Mononuclear cell (primary cell): ENCODE measurements around the gene NIPAL3. TPM values are rescaled to one million over a fixed set of nuclear protein-coding genes. Genes with fewer than 3 reads are reported as not detected.
"Not testable (repeated sequence)": the region's sequence is repeated elsewhere in the genome, so short reads cannot be mapped to it uniquely, and the experiment has no call there.

Source experiments
- H3K27me3 ChIP-seq: 2 replicates; pipeline ENCODE4 v1.6.0; 2011; ENCODE audit warnings: low read length, control low read depth; ENCODE audit not compliant: insufficient read depth
- H3K4me1 ChIP-seq: 2 replicates; pipeline ENCODE4 v1.5.1; 2011; ENCODE audit warnings: mild to moderate bottlenecking, low read length, control low read depth; ENCODE audit not compliant: insufficient read depth
- H3K4me3 ChIP-seq: 2 replicates; pipeline ENCODE4 v1.5.1; 2011; ENCODE audit warnings: mild to moderate bottlenecking, low read length, moderate library complexity
- H3K9me3 ChIP-seq: 2 replicates; pipeline ENCODE4 v1.5.1; 2011; ENCODE audit warnings: low read depth, mild to moderate bottlenecking, control low read depth, low read length
- total RNA-seq: library from RNA; depleted of rRNA; stranded (reverse); fragments of >200 nt; gene quantifications from one replicate; pipeline ENCODE4 v1.2.3, GENCODE V29; 2012

NIPAL3 gene
- total RNA-seq, 1 donor: 17.9 TPM

DNA sequence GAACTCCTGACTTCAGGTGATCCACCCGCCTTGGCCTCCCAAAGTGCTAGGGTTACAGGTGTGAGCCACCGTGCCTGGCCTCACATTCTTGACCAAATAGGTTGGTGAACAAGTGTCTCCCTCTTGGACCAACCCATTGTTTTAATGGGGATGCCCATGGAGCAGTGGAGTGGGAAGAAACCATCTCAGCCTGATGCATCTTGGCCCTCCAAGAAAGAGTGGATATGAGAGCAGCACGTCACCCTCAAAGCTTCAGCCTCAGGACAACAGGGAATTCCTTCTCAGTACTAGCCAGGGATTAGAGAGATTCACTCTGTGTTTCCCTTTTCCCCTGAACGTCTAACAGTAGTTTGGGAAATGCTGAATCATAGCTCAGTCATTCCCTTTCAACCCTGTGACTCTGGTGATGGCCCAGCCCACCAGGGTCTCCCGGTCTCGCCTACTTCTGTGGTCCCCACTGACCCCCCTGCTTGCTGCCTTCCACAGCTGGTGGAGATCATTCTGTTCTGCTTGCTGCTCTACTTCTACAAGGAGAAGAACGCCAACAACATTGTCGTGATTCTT lies 37.4 kb downstream of the NIPAL3 start:
- Histone ChIP-seq H3K4me3 (no peak overlapping the region), H3K27me3 (no peaks in the 10 kb centered on the region), H3K4me1 (peaks cover 14% of the 10 kb centered on the region), H3K9me3 (no peaks in the 10 kb centered on the region)

- Histone ChIP-seq H3K9me3 (no peaks in the 10 kb centered on the region), H3K4me1 (peaks cover 14% of the 10 kb centered on the region), H3K27me3 (no peaks in the 10 kb centered on the region), H3K4me3 (no peak overlapping the region)
Measured at GRCh38 chr1:24454673-24455072, 39.1 kb downstream of the NIPAL3 start.

DNA sequence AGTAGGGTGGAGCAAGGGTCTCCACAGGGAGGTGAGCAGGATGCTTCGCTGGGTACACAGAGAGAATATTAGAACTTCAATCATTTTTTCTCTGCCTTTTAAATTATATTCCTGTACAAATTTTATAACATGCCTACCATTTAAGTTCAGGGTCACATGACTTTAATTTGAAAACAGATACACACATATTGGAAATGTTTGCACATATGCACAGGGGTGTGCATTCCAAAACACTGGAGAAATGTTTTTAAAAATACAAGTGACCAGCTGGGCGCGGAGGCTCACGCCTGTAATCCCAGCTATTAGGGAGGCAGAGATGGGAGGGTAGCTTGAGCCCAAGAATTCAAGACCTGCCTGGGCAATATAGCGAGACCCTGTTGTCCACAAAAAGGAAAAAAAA lies 39.7 kb downstream of the NIPAL3 start:
- no peaks in the 10 kb centered on the region for H3K27me3 ChIP-seq
- H3K4me3 ChIP-seq: no peak overlapping the region
- H3K9me3 ChIP-seq: no peaks in the 10 kb centered on the region
- H3K4me1 ChIP-seq: peaks cover 14% of the 10 kb centered on the region

DNA sequence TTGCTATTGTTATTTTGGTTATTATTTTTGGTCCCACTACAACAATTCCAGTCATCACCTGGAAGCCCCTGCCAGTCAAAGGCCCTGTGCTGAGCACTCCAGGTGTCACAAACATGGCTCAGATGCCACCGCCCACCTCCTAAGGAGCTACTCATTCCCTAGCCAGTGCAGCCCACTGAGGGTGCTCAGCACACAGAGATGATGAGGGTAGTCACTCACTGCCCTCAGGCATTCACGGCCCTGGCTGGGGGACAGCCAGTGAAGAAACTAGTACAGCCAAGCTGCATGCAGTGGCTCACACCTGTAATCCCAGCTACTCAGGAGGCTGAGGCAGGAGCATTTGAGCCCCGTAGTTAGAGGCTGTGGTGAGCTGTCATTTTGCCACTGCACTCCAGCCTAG lies 42.3 kb downstream of the NIPAL3 start:
- H3K27me3 ChIP-seq: no peaks in the 10 kb centered on the region
- H3K4me3 ChIP-seq: no peak overlapping the region
- peaks cover 14% of the 10 kb centered on the region for H3K4me1 ChIP-seq
- H3K9me3 ChIP-seq: no peaks in the 10 kb centered on the region

GRCh38 chr1:24459551-24460266 lies 44.1 kb downstream of the NIPAL3 start:
- no peaks in the 10 kb centered on the region for H3K27me3 ChIP-seq
- H3K4me3 ChIP-seq: no peak overlapping the region
- peaks cover 7% of the 10 kb centered on the region for H3K4me1 ChIP-seq
- no peaks in the 10 kb centered on the region for H3K9me3 ChIP-seq

DNA sequence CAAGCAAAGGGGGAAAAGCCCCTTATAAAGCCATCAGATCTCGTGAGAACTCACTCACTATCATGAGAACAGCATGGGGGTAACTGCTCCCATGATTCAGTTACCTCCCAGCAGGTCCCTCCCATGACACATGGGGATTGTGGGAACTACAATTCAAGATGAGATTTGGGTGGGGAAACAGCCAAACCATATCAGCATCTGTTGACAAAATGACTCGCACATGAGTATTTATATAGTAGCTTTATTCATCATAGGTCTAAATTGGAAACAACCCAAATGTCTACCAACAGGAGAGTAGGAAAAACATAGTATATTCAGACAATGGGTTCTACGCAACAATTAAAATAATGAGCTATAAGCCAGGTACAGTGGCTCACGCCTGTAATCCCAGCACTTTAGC lies 46.5 kb downstream of the NIPAL3 start:
- H3K9me3 ChIP-seq, H3K4me3 ChIP-seq, H3K27me3 ChIP-seq: not testable (repeated sequence)
- peaks cover 25% of the 10 kb centered on the region for H3K4me1 ChIP-seq

GRCh38 chr1:24463776-24464735 lies 48.5 kb downstream of the NIPAL3 start:
- Histone ChIP-seq H3K4me1 (peaks cover 25% of the 10 kb centered on the region), H3K27me3 (no peaks in the 10 kb centered on the region), H3K4me3 (no peak overlapping the region), H3K9me3 (no peaks in the 10 kb centered on the region)

DNA sequence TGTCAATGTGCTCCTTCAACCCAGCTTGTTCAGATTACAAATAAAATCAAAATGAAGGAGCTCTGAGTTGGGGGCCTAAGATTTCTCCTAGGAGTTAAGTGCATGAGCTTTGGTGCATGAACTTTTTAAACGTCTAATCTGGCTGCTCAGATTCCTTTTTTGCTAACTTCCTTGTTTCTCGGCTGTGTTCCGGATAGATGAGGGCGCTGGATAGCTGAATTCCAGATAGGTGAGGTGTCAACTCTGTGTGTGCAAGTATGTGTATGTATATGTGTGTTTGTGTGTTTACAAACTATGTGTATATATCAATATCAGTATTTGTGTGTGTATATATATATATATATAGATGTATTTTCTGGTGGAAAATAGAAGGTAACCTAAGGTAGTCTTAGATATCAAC lies 49.5 kb downstream of the NIPAL3 start:
- Histone ChIP-seq H3K9me3 (no peaks in the 10 kb centered on the region), H3K4me3 (no peak overlapping the region), H3K4me1 (peaks cover 25% of the 10 kb centered on the region), H3K27me3 (no peaks in the 10 kb centered on the region)

DNA sequence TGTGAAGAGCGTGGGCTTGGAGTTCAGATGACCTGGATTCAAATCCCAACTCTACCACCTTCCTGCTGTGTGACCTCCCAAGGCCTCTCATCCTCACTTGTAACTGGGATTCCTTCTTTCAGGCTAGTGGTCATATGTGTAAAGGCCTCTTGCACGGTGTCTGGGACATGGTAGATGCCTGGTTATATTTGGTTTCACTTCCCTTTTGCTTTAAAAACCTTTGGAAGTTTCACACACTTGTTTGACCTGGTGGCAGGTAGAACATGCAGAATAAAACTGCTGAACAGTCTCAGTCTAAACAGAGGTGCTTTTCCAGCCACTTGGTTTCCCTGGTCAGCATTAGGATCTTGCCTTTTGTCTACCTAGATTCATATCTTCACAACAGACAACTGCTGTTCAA lies 50.0 kb downstream of the NIPAL3 start:
- peaks cover 25% of the 10 kb centered on the region for H3K4me1 ChIP-seq
- no peaks in the 10 kb centered on the region for H3K27me3 ChIP-seq
- H3K9me3 ChIP-seq: no peaks in the 10 kb centered on the region
- H3K4me3 ChIP-seq: no peak overlapping the region

DNA sequence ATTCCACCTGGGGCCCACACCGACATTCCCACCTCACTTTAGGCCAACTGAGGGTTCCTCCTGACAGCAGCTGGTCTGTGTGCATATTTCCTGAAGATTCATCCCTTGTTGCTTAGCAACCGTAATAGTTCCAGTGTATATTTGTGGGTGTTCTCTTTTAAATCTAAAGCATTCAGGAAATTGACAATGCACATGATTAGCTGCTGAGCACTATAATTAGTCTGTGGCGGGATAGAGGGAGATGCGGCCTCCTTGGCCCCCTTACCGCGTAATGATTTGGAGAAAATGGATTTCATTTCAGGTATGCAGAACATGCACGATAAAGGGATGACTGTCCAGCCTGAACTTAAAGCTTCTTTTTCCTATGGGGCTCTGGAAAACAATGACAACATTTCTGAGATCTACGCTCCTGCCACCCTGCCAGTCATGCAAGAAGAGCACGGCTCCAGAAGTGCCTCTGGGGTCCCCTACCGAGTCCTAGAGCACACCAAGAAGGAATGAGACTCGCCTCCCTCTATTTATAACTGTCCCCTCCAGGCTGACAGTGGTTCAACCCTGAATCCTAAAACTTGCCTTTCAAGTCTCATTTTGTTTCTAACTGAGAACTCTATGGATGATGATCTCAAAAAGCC lies 53.2 kb downstream of the NIPAL3 start:
- no peaks in the 10 kb centered on the region for H3K27me3 ChIP-seq
- H3K4me3 ChIP-seq: no peak overlapping the region
- peaks cover 25% of the 10 kb centered on the region for H3K4me1 ChIP-seq
- no peaks in the 10 kb centered on the region for H3K9me3 ChIP-seq

GRCh38 chr1:24470592-24470991 lies 55.0 kb downstream of the NIPAL3 start:
- H3K27me3 ChIP-seq: no peaks in the 10 kb centered on the region
- H3K9me3 ChIP-seq: no peaks in the 10 kb centered on the region
- H3K4me1 ChIP-seq: peaks cover 13% of the 10 kb centered on the region
- H3K4me3 ChIP-seq: no peak overlapping the region

GRCh38 chr1:24472527-24473251 lies 57.1 kb downstream of the NIPAL3 start:
- no peaks in the 10 kb centered on the region for H3K4me1 ChIP-seq
- H3K4me3 ChIP-seq: no peak overlapping the region
- no peaks in the 10 kb centered on the region for H3K9me3 ChIP-seq
- H3K27me3 ChIP-seq: no peaks in the 10 kb centered on the region

DNA sequence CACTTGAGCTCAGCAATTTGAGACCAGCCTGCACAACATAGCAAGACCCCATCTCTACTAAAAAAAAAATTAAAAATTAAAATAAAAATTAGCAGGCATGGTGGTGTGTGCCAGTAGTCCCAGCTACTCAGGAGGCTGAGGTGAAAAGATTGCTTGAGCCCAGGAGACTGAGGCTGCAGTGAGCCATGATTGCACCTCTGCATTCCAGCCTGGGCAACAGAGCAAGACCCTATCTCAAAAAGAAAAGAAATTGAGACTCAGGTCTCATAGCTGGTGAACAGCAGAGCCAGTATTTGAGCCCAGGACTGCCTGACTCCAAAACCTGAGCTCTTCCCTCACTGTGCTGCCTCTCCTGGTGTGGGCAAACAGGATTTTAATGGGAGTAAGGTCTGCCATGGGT lies 58.6 kb downstream of the NIPAL3 start:
- Histone ChIP-seq H3K27me3 (no peaks in the 10 kb centered on the region), H3K9me3 (no peaks in the 10 kb centered on the region), H3K4me1 (no peaks in the 10 kb centered on the region), H3K4me3 (no peak overlapping the region)

DNA sequence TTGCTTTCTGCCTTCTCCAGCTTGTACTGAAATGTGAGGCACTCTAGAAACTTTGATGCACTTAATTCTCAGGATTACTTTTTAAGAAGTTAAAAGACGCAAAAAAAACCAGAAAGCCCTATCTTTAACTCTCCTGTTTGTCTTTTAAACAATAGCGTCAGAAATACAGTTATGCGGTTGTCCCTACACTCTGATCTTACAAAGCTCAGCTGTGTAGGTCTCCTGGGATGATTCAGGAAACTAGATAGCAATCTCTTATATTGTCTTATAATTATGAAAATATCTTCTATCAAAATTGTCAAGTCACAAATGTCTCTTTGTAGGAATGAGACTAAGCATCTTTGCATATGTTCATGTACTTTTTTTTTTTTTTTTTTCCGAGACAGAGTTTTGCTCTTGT lies 60.1 kb downstream of the NIPAL3 start:
- no peak overlapping the region for H3K4me3 ChIP-seq
- H3K9me3 ChIP-seq: no peaks in the 10 kb centered on the region
- peaks cover 6% of the 10 kb centered on the region for H3K4me1 ChIP-seq
- H3K27me3 ChIP-seq: no peaks in the 10 kb centered on the region
